PFSK-1 (cell line): ENCODE measurements around the gene KAT5.

Experiments
- FOXP2 ChIP-seq: optimal IDR thresholded peaks from 2 replicates; pipeline ENCODE3; 2011; ENCODE audit warnings: borderline replicate concordance, control low read depth, inconsistent platforms; ENCODE audit not compliant: insufficient read depth; ENCODE audit errors: extremely low read length, extremely low read depth
- POLR2AphosphoS5 ChIP-seq: IDR thresholded peaks from 2 replicates; pipeline ENCODE4 v1.6.1; 2012; ENCODE audit warnings: low read depth, mild to moderate bottlenecking, control low read depth, low read length, moderate library complexity
- REST ChIP-seq, 2 experiments: IDR thresholded peaks; 2 replicates each; pipeline versions ENCODE4 v1.6.1 to v1.8.0; 2011 to 2012; ENCODE audit warnings: low read depth in 2 of 2, low read length in 2 of 2, control low read depth in 1 of 2, inconsistent platforms in 1 of 2, mild to moderate bottlenecking in 1 of 2, moderate library complexity in 1 of 2; ENCODE audit not compliant: insufficient read depth in 1 of 2
- SIN3A ChIP-seq: IDR thresholded peaks from 2 replicates; pipeline ENCODE4 v1.6.1; 2012; ENCODE audit warnings: mild to moderate bottlenecking, low read length, moderate library complexity, borderline replicate concordance; ENCODE audit not compliant: insufficient read depth
- TAF1 ChIP-seq: IDR thresholded peaks from 2 replicates; pipeline ENCODE4 v1.6.1; 2012; ENCODE audit warnings: low read length, control low read depth, borderline replicate concordance; ENCODE audit not compliant: insufficient read depth

The KAT5 gene

GRCh38 chr11:65744699-65745042 is 32.6 kb downstream of the KAT5 start:
- no peak for TF ChIP-seq REST (IDR thresholded peaks at IDR 0.05; ENCODE audit: insufficient read depth in 1 of 2, low read depth in 2 of 2, low read length in 2 of 2)

GRCh38 chr11:65745049-65745448 is 33.0 kb downstream of the KAT5 start:
- TF ChIP-seq POLR2AphosphoS5 (no peak), SIN3A (no peak), TAF1 (no peak), FOXP2 (no peak)

GRCh38 chr11:65764434-65764833 is 52.4 kb downstream of the KAT5 start:
- TF ChIP-seq TAF1: no peak
- no peak for TF ChIP-seq REST (IDR thresholded peaks at IDR 0.05; ENCODE audit: insufficient read depth in 1 of 2, low read depth in 2 of 2, low read length in 2 of 2)
- no peak for TF ChIP-seq FOXP2
- no peak for TF ChIP-seq POLR2AphosphoS5
- TF ChIP-seq SIN3A: no peak

- TF ChIP-seq REST (IDR thresholded peaks at IDR 0.05; ENCODE audit: insufficient read depth in 1 of 2, low read depth in 2 of 2, low read length in 2 of 2) (no peak), TAF1 (no peak), SIN3A (no peak), FOXP2 (no peak), POLR2AphosphoS5 (no peak)
These were observed 54.5 kb downstream of the KAT5 start for GRCh38 chr11:65766535-65766934.

- TF ChIP-seq REST (IDR thresholded peaks at IDR 0.05; ENCODE audit: insufficient read depth in 1 of 2, low read depth in 2 of 2, low read length in 2 of 2) (no peak), TAF1 (no peak), SIN3A (no peak), FOXP2 (no peak), POLR2AphosphoS5 (no peak)
These were observed 55.4 kb downstream of the KAT5 start for GRCh38 chr11:65767406-65767805.
